Hematopoietic multipotent progenitor cell treated with erythropoietin and hydrocortisone succinate and interleukin-3 and kit ligand, for 6 days (in vitro differentiated cells): ENCODE data around the gene S100A11.

ENCODE experiments used
- DNase-seq: peaks from one replicate; pipeline ENCODE4 v3.0.0-alpha.2; 2015

S100A11 gene

GRCh38 chr1:152038871-152039270 lies 2.1 kb upstream of the S100A11 start:
- no peak for DNase-seq

DNA sequence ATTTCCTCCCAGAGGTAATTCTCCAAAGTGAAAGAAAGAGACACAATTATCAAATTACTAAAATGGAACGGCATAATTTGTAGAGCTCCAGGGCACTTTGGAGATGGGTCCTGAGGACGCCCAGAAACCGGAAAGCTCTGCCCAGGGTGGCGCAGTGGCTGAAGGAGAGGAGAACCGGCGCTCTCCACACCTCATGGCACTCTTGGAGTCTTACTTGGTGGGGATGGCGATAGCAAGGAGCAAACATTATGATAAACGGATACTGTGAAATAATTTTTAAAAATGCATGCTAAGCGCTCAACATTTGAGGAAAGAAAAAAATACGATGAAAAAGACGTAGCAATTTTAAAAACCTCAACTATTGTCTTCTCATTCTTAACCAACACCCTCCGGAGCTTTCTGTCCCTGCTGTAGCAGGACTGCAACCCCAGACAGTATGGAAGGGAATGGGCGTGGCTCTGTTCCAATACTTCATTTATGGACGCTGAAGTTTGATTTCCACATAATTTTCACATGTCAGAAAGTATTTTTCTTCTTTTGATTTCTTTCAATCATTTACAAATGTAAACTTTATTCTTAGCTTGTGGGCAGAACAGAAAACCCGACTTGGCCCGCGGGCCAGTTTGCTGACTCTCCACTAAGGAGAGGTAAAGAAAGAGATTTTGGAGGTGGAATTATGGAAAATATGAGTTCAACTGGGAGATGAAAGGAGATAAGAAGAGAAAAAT lies 1.1 kb downstream of the S100A11 start:
- DNase-seq, result peak; percentile 72

GRCh38 chr1:152034654-152035538 lies 1.9 kb downstream of the S100A11 start:
- DNase-seq, result peak; percentile 86

DNA sequence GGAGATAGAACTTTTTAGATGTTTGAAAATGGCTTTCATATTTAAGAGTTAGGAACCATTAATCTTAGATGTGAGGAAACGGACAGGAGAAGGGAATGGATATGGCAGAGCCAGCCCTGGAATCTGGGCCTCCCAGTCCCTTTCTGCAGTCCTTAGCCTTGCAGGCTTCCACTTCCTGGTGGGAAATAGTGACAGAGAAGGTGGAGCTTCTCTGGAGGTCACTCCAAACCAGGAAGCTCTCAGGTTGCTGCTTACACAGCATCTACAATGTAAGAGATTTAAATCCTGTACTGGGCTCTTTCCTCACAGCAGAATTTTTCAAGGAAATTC lies 2.5 kb downstream of the S100A11 start:
- no peak for DNase-seq

DNA sequence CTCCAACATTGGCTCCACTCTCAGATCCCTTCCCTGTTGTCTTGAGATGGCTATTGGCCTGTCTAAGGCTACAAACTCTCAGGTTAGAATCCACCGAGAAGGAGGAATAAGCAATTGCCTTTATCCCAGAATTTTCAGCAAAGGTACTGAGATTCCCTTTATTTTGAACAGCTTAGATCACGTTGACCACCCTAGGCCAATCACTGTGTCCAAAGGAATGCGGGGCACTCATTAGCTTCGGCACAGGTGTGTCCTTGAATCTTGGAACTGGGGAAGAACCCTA lies 6.9 kb downstream of the S100A11 start:
- DNase-seq, result no peak

GRCh38 chr1:152029144-152029928 lies 7.5 kb downstream of the S100A11 start:
- peak; percentile 38 for DNase-seq

DNA sequence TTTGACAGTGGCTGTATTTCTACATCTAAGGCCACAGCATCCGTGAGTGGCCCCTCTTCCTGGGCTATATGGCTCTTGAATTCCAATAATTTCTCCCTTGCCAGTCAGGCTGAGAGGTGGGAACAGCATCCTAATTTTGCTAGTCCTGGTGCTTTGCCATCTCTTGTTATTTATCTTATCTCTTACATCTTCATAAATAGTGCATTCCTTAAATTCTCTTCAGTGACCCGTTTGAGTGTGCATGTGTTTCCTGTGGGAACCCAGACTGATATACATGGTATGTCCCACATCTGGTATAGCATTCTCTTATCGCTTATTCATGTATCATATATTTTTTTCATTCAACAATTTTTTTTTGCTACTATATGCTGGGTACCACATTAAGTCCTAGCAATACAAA lies 9.9 kb downstream of the S100A11 start:
- DNase-seq, result no peak

- DNase-seq, result no peak
These were observed 12.6 kb downstream of the S100A11 start for GRCh38 chr1:152024223-152024622.

- no peak for DNase-seq
These were observed 13.6 kb downstream of the S100A11 start for GRCh38 chr1:152023221-152023620.

DNA sequence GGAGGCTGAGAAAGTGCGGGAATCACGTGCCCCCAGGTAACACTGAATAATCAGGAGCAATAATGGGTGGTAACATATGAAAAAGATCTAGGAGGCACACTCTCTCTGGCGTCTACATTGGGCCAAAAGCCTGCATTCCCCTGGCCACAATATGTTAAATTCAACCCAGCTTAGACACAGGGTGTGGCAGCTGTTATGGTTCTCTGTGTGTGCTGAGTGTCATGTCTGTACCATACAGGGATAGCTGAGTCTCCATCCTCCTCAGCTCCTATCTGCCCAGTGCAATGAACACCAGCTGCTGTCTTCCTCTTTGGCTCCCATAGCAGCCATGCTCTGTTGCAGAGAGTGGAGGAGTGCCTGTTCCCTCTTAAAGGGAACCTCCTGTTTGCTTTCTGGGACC lies 14.3 kb downstream of the S100A11 start:
- no peak for DNase-seq

GRCh38 chr1:152021569-152021968 lies 15.2 kb downstream of the S100A11 start:
- DNase-seq, result no peak

- DNase-seq, result no peak
These were observed 16.0 kb downstream of the S100A11 start for GRCh38 chr1:152020849-152021248.

GRCh38 chr1:152018537-152018936 lies 18.3 kb downstream of the S100A11 start:
- peak; percentile 45 for DNase-seq

DNA sequence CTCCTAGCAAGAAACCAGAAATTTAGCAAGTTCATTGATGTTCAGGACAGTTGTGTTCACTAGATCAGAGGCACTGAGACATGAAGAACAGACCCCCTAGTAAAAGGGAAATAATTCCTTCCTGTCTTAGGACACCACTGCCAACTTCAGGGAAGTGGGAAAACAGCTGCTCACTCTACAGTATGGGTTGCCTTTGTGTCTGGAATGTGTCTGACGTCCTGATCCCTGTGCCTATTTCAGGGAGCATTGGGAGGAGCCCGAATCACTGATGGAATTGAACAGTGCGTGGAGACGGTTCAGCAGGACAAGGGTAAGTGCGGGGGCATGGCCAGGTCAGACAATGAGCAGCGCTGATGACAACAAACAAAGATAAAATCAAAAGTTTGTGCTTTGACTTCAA lies 21.0 kb downstream of the S100A11 start:
- DNase-seq, result no peak

- DNase-seq, result no peak
These were observed 21.9 kb downstream of the S100A11 start for GRCh38 chr1:152014943-152015342.

DNA sequence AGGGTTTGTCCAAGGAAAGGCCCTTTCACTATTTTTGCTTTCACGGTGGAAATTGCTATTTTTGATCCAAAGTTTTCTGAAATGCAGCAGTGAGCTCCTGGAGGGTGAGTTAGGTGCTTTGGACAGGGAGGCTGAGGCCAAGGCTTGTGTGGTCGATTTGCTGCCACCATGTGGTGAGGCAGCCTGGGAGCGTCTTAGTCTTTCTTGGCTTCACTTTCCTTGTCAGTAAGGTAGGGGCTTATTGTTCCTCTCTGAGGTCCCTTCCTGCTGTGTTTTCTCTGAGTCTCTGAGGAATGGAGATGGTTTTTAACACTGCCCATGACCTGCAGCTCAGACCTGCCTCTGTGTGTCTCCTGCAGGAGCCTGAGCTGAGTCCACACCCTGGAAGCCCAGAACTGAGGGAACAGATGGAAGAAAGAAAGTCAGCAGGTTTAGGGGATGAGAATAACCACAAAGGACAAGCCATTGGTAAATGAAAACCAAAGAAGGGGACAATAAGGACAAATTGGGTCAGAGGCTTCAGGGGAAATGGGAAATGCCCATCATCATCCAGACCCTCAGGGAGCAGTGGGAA lies 23.1 kb downstream of the S100A11 start:
- peak; percentile 79 for DNase-seq

GRCh38 chr1:152009691-152010090 lies 27.1 kb downstream of the S100A11 start:
- DNase-seq, result no peak

DNA sequence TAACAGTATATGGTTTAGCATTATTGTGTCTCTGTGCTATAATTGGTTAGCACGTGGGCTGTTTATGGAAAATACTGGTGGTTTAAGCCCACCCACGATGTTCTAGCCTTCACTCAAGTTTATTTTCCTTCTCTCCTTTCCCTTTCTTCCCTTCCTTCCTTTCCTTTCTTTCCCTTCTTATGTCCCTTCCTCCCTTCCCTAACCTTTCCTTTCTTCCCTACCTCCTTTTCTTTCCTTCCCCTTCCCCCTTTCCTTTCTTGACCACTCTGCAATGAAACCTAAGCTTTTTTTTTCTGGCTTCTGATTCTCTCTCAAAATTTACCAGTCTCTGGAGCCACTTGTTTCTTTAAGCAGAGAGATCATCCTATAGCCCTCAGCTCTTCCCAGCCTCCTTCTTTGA lies 29.8 kb downstream of the S100A11 start:
- no peak for DNase-seq

- DNase-seq, result no peak
These were observed 31.4 kb downstream of the S100A11 start for GRCh38 chr1:152005360-152005912.

DNA sequence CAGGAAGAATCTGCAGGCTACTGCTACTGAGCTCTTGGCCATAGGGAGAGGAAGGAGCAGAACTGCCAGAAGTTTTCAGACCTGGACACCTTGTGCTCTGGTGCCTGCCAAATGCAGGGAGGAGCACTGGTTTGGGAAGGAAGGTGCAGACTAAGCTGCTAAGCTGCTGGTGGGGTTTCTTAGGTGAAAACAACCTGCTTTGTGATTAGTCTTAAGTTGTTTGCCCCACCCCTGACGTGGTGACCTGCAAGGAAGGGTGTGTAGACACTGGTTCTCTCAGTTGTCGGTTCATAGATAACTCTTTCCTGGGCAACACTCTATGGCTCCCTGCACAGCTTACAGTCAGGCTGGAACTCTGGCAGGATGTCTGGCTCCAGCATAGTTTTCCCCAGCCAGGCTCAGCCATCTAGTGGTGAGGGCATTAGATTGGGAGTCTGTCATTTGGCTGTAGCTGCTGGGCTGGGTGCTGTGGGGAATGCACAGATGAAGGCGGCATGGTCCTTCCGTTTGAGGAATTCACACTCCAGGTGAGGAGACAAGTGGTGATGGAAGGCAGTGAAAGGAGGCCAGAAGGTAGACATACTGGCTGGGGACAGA lies 32.9 kb downstream of the S100A11 start:
- no peak for DNase-seq

- DNase-seq, result no peak
These were observed 33.8 kb downstream of the S100A11 start for GRCh38 chr1:152002960-152003359.
